NB4 (cell line): ENCODE measurements around the gene NFKBIE.
"Not testable (repeated sequence)": the region's sequence is repeated elsewhere in the genome, so short reads cannot be mapped to it uniquely, and the experiment has no call there.

ENCODE experiments used
- DNase-seq: peaks from one replicate; pipeline ENCODE4 v3.0.0; 2010; ENCODE audit warnings: low read depth
- H3K4me3 ChIP-seq: one replicate; pipeline ENCODE4 v1.5.1; 2011; ENCODE audit warnings: mild to moderate bottlenecking, low read depth, low read length, moderate library complexity
- MYC ChIP-seq: IDR thresholded peaks from 2 replicates; pipeline ENCODE4 v1.6.1; 2011; ENCODE audit warnings: low read depth, low read length
- POLR2A ChIP-seq: IDR thresholded peaks from 2 replicates; pipeline ENCODE4 v1.6.1; 2011; ENCODE audit warnings: mild to moderate bottlenecking; ENCODE audit not compliant: insufficient read length; ENCODE audit errors: extremely low read depth
- TF ChIP-seq, protein P1 (sequence below): IDR thresholded peaks from one replicate; pipeline ENCODE4 v1.5.1; 2012; ENCODE audit warnings: low read depth, low read length
- TF ChIP-seq, protein P2 (sequence below): IDR thresholded peaks from 2 replicates; pipeline ENCODE4 v1.6.1; 2011; ENCODE audit warnings: low read depth, low read length

NFKBIE gene, protein sequence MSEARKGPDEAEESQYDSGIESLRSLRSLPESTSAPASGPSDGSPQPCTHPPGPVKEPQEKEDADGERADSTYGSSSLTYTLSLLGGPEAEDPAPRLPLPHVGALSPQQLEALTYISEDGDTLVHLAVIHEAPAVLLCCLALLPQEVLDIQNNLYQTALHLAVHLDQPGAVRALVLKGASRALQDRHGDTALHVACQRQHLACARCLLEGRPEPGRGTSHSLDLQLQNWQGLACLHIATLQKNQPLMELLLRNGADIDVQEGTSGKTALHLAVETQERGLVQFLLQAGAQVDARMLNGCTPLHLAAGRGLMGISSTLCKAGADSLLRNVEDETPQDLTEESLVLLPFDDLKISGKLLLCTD

DNA sequence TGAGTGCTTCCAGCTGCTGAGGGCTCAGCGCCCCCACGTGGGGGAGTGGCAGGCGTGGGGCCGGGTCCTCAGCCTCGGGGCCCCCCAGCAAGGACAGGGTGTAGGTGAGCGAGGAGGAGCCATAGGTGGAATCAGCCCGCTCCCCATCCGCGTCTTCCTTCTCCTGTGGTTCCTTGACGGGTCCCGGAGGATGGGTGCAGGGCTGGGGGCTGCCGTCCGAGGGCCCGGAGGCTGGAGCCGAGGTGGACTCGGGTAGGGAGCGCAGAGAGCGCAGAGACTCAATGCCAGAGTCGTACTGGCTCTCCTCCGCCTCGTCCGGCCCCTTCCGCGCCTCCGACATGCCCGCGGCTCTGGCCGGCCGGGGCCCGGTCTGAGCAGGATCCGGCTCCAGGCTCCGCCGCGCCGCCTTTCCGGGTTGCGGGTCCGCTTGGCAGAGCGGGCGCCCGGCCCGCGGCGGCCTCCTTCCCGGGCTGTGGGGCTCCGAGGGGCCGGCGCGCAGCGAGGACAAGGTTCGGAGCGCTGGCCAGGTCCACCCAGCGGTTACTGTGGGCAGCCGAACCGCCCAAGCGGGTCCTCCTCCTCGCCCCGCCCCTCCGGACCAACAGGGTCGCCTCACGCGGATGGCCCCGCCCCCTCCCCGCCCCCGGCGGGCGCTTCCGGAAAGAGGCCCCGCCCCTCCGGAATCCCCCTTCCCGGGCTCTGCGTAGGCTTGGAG, at the start of gene NFKBIE:
TSS of gene NFKBIE (minus strand) at position 545 of the 715 bp plus-strand sequence. CDS start at position 340, 205 bp downstream.
- DNase-seq, result peak; percentile 90
- peak; percentile 57 for TF ChIP-seq POLR2A
- TF ChIP-seq, protein P1, sequence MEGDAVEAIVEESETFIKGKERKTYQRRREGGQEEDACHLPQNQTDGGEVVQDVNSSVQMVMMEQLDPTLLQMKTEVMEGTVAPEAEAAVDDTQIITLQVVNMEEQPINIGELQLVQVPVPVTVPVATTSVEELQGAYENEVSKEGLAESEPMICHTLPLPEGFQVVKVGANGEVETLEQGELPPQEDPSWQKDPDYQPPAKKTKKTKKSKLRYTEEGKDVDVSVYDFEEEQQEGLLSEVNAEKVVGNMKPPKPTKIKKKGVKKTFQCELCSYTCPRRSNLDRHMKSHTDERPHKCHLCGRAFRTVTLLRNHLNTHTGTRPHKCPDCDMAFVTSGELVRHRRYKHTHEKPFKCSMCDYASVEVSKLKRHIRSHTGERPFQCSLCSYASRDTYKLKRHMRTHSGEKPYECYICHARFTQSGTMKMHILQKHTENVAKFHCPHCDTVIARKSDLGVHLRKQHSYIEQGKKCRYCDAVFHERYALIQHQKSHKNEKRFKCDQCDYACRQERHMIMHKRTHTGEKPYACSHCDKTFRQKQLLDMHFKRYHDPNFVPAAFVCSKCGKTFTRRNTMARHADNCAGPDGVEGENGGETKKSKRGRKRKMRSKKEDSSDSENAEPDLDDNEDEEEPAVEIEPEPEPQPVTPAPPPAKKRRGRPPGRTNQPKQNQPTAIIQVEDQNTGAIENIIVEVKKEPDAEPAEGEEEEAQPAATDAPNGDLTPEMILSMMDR, result peak; percentile 50
- TF ChIP-seq, protein P2, sequence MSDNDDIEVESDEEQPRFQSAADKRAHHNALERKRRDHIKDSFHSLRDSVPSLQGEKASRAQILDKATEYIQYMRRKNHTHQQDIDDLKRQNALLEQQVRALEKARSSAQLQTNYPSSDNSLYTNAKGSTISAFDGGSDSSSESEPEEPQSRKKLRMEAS, result no peak
- peak within 1 kb of the TSS; percentile 81 for H3K4me3 ChIP-seq

DNA sequence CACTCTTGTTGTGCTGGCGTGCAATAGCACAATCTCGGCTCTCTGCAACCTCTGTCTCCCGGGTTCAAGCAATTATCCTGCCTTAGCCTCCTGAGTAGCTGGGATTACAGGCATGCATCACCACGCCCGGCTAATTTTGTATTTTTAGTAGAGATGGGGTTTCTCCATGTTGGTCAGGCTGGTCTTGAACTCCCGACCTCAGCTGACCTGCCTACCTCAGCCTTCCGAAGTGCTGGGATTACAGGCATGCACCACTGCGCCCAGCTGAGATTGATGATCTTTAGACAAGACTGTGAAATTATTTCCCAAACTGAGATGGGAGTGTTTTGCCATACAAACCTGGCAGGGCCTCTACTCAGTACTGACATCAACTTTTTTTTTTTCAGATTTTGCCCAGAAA, 49.3 kb upstream of the NFKBIE start:
- not testable (repeated sequence) for H3K4me3 ChIP-seq, DNase-seq

DNA sequence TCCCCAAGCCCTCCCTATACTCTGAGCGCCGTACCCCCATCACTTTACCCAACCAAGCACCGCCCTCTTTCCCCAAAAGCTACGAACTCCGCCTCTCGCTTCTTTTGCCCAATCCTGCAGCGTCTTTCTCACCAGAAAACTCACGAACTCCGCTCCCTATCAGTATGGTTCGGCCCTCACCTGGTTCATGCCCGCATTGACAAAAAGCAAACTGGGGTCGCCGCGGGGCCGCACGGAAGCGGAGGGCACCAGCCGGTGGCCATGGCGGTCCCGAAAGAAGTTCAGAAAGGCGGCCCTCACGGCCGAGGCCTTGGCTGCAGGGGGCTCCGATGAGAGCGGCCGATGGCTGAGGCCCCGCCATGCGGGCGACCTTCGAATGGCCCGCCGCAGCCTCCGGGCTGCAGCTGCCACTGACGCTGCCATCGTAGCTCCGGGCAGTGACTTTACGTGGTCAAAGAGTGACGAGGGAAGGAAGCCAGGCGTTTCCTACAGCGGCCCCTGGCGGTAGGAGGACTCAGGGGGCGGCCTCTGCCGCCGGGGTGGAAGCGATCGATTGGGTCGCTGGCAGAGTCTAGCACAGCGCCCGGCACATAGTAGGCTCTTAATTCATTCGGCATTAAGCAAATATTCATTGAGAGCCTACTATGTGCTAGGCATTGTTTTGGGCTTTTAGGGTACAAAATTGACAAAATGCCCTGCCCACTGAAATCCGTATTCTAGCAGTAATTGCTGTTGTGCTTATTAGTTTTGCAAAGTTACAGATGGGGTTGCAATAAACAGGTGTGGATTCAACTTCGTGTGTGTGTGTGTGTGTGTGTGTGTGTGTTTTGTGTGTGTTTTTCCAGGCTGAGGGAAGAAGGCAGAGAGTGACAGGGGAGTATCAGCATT, 47.8 kb upstream of the NFKBIE start, which contains the start of gene AARS2:
TSS of gene AARS2 (minus strand) at position 447 of the 888 bp plus-strand sequence. CDS start at position 423, 24 bp downstream.
- TF ChIP-seq, protein P2, result peak; percentile 62; the same call in 1 of the 2 replicates
- TF ChIP-seq, protein P1, result peak; percentile 99
- peak; percentile 88 for TF ChIP-seq POLR2A
- TF ChIP-seq MYC, result peak; percentile 76
- peak within 1 kb of the TSS; percentile 81 for H3K4me3 ChIP-seq
- peak; percentile 91 for DNase-seq

DNA sequence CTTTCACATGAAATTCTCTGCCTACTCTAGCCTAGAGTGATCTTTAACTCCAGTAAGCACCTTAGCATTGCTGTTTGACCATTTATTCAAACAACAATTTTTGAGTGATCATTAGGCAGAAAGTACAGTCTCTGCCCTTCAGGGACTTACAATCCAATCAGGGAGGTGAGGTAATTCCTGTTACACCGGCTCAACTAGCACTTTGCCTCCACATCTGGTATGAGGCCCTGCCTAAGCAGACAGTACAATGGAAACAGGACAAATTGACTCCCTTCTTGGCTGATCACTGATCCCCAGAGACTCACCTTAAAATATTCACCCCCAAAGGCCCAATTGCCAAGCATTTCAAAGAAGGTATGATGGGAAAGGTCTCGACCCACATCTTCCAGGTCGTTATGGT, 46.4 kb upstream of the NFKBIE start:
- TF ChIP-seq, protein P2, result no peak
- TF ChIP-seq MYC, result no peak
- TF ChIP-seq POLR2A, result no peak
- TF ChIP-seq, protein P1, result no peak
- peak overlapping the region; percentile 81 for H3K4me3 ChIP-seq
- DNase-seq, result no peak

DNA sequence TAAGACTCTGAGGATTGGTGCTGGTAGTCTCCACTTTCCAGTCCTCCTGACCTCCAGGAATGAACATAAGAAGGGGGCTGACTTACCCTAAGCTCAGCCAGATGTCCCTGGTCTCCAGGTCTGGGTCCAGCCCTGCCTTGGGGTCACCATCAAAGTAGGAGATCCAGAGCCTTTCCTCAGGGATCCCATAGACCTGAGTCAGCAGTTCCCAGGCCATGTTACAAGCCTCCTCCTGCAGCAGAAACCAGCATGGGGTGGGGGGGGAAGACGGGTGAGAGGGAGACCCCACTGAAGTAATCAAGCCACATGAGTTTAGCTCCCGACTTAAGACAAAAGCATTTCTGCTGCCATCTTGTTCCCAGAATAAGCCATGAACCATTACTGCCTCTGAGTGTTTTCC, 46.0 kb upstream of the NFKBIE start:
- TF ChIP-seq, protein P1, result no peak
- TF ChIP-seq, protein P2, result no peak
- no peak for TF ChIP-seq POLR2A
- TF ChIP-seq MYC, result no peak
- H3K4me3 ChIP-seq, result no peak overlapping the region
- DNase-seq, result no peak
